ENCODE measurements around the gene NPAS2.

NPAS2 gene

DNA sequence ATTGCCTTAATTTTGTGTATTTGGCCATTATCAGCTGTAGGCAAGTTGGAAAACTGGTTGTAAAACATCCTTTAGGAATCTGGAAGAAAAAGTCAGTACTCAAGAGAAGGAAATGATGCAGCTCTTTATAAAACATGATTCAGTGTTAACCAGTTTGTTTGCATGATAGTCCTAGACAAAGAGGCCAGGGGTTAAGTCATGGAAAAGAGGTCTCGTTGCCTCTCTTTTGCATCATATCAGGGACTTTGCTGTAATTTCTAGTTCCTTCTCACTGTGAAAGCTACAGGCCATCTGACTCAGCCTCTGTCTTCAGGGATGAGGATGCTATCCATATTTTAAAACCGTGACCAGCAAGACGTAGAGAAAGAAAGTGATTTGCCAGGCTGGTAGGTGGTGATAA, 38.0 kb downstream of the NPAS2 start:
- no peak for DNase-seq

DNA sequence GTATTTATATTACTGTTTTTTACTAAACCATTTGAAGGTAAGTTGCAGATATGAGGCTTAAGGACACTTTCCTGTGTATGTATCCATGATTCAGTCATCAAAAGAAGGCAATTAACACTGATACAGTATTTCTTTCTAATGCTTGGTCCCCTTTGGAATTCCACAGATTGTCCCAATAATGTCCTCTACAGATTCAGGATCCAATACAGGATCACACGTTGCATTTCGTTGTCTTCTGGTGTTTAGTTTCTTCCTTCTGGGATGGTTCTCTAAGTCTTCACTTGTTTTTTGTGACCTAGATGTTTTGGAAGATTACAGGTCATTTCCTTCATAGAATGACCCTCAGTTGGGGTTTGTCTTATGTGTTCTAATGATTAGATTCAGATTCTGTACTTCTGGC, 40.0 kb downstream of the NPAS2 start:
- DNase-seq = no peak

GRCh38 chr2:100861340-100861739, 41.4 kb downstream of the NPAS2 start:
- no peak for DNase-seq

DNA sequence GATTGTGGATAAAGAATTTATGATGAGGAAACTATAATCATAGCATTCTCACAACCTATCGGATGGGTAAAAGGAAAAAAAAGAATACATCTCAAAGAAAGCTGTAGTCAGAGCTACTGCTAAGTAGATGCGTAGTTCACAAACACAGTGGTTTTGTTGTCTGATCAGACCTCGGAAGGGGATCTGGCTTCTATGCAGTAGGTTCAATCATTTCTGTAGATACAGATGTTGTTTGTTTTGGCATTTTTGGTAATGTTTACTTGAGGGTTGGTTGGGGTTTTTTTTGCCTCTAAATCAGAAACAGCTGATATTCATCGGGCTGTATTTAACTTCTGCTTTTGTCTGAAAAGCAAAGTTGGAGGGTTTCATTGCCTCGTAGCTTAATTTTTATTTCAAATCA, 42.1 kb downstream of the NPAS2 start:
- DNase-seq = no peak

DNA sequence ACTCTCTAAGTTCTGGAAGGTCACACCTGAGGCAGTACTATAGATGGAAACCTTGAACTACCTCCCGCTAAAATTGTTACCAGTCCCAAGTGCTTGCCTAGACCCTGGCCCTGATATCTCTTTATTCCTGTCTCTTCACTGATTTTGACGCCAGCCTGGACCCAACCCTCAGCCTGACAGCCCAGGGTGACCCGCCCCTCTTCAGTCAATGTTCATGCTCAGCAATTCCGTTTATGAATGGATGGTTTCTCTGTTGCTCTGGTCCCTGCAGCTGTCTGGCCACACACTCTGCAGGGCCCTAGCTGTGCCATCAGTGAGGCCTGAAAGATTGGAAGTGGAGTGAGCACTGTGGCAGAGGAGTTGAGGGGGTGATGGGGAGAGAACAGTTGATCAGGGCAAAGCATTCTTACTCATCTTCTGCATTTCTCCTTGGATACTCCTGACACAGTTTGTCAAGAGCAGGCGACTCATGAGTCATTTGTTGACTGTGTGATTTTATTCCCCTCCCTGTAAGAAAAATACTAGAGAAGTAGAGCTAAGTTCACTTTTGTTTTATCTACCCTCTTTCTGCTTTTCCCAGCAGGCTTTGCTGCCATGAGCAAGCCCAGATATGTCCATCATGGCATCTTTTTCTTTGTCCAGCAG, 46.0 kb downstream of the NPAS2 start:
- DNase-seq = no peak

- DNase-seq = no peak
Observed at GRCh38 chr2:100868083-100868482, 48.1 kb downstream of the NPAS2 start.

DNA sequence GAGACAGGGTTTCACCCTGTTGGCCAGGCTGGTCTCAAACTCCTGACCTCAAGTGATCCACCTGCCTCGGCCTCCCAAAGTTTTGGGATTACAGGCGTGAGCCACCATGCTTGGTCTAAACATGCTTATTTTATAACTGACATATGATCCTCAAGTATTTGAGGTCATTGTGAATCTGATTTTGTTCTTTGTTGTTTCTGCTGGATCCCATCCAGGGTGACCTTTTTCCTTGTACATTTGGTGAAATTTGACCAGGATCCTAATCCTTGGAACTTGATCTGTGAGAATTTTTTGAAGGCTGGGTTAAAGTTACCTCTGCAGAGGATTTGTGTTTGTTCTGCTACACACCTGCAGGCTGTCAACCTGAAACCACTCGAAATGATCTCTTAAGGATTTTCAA, 49.2 kb downstream of the NPAS2 start:
- DNase-seq = no peak

GRCh38 chr2:100870652-100871531, 51.0 kb downstream of the NPAS2 start:
- no peak for DNase-seq

DNA sequence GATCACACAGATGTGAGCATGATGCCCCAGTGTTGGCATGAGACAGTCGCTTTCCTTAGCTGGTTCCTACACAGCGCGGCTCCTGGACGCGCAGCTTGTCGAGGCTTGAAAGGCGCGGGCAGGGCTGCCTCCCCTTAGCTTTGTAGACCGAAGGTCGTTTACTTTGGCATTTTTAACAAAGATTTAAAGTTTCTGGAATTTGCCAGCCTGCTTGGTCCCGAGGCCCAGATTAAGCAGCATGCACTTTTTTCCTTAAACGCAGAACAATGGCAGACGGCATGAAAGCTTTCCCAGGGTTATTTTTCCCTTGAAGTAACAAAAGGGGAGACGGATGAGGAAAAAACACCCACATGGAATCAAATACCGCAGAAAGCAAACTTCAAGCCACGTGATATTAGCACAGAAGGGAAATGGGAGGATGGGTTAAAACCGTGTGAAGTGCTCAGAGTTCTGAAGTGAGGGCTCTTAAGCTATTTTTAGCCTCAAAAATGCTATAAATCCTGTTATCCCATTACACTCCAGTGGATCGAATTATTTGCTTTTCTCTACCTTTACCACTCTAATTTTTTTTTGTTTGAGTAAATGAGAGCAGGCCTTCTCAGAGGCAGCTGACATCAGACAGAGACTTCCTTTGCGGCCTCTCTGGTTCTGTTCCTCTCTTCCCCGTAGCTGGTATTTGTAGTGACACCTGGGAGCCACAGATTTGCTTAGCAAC, 55.7 kb downstream of the NPAS2 start:
- DNase-seq = no peak

DNA sequence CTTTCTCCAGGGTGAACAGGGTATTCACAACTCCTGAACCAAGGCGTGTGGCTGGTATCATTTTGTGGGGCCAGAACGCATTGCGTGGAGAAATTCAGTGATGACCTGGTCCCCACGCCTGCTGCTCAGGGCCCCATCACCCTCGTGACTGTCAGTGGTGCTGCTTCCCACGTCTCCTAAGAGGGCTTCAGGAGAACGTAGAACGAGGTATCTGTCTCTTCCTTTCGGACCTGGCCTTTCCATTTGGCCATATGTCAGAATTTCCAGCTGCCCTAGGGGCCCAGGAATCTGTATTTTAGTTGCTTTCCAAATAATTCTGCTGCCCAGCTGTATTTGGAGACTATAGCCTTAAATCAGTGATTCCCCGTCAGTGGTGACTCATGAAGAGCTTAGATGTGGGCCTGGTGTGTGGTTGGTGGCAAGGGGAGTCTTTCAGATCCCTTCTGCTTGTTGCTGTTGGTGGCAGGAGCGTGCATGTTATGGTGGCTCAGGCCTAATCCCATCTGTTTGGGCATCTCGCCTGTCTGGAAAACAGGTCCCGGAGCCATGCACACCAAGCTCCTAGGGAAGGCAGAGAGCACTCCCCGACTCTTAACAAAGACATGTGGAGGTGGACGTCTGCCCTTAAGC, 56.4 kb downstream of the NPAS2 start:
- no peak for DNase-seq

DNA sequence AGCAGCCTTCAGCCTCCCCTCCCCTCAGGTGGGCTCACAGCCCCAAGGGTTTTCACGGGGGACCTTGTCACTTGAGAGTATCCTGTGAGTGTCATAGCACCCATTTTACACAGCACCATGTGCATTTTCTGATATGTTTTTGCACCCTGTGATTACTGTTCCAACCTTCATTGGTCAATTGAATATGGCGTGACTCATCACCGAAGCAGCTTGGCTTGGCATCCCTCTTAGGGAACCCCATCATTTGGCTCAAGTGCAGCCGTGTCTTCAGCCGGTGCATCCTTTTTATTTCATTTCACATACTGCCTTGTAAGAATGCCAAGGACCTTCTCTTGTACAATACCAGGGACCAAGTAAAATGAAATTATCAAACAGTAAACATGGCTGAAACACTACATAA, 57.6 kb downstream of the NPAS2 start:
- DNase-seq = no peak

DNA sequence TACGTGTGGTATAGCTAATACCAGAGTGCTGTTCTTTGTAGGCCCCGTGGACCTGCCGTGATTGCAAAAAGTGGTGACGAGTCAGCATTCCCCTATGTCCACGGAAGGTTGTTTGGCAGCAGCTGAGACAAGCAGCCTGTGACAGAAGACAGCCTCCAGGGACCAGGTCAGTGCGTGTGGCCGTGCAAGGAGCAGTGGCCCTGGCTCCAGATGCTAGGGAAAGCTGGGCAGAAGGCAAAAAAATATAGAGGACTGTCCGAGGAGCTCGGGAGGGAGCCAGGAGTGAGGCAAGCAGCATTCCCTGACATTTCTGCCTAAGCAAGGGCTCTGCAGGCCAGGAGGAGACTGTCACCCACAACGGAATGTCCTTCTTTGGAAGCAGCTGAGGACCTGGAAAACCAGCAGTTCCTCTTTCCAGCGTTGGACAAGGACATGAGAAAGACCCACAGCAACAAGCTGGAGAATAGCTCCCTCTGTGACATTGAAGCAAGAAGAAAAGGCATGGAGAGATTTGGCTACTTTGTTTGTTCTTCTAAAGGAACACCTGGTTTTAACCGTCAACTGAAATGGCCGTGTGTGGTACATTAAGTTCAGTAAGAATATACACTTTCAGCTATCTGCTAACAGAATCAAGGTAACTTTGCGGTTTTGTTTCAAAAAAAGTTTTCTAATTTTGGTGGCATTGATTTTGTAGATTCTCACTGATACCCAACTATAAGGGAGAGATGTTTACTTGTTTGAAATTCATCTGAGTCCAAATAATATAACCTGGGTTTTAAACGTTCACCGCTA, 58.3 kb downstream of the NPAS2 start:
- DNase-seq = no peak

- no peak for DNase-seq
Observed at GRCh38 chr2:100879296-100879695, 59.4 kb downstream of the NPAS2 start.

DNA sequence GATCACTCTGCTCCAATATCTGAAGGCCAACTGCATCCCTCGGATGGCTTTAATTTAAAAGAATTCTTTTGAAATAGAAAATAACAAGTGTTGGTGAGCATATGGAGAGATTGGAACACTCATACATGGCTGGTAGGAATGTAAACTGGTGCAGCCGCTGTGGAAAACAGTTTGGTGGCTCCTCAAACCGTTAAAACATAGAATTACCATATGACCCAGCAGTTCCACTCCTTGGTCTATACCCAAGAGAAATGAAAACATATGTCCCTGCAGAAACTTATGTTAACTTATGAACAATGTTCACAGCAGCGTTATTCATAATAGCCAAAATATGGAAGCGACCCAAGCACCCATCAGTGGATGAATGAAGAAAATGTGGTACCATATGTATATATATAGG, 60.1 kb downstream of the NPAS2 start:
- no peak for DNase-seq

GRCh38 chr2:100880730-100881129, 60.8 kb downstream of the NPAS2 start:
- no peak for DNase-seq

DNA sequence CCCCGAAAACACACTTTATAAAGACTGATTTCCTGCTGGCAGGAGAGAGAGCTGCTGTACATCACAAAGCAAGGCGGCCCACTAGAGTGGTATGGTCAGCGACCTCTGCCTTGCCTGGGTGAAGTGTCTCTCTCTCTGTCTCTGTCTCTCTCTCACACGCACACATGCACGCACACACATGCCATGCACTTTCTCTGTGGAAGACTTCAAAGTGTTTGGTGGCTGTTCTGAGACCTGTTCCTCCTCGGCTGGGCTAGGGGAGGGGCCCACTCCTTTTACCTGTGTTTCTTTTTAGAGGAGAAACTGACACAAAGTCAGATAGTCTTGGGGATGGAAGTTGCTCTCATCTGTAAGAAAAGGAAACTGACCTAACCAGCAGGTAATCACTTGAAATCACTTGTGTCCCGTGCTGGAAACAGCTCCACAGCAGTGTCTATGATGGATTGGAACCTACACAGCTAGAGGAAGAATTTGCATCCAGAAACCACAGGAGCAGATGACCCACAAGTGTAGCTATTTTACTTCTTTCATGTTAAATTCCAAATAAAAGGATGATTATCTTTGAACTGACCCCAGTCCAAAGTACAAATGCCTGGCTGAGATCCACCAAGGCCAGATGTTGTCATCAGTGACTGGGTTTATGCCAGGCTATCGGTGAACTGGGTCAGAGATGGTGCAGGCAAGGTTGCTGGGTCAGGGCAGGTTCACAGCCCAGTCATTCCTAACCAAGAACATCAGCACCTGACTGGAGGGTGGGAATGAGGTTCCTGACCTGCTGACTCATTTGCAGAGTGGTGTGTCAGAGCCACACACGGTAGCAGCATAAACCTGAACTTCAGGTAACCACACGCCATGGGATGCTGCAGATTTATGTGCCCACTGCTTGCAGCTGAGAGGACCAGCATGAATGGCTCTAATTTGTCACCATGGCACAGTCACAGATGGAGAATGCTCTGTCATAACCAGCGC, 63.0 kb downstream of the NPAS2 start:
- no peak for DNase-seq

GRCh38 chr2:100884145-100884621, 64.2 kb downstream of the NPAS2 start:
- DNase-seq = no peak

DNA sequence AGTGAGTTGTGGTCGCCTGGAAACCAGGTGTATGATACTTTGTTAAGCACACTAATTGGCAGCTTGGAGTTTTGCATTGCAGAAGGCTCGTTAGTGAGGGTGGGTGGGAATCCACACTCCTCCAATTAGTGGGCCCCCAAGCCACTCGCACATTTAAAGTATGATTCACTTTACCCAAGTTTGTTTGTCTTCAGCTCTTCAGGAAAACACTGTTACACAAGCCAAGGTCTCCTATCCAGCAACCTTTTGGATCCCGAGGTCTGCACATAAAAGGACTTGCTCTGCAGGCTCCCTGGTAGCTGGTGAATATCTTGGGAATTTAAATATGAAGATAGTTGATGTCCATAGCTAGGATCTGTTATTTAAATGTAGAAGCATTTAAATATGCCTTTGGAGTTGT, 66.1 kb downstream of the NPAS2 start:
- DNase-seq = no peak

DNA sequence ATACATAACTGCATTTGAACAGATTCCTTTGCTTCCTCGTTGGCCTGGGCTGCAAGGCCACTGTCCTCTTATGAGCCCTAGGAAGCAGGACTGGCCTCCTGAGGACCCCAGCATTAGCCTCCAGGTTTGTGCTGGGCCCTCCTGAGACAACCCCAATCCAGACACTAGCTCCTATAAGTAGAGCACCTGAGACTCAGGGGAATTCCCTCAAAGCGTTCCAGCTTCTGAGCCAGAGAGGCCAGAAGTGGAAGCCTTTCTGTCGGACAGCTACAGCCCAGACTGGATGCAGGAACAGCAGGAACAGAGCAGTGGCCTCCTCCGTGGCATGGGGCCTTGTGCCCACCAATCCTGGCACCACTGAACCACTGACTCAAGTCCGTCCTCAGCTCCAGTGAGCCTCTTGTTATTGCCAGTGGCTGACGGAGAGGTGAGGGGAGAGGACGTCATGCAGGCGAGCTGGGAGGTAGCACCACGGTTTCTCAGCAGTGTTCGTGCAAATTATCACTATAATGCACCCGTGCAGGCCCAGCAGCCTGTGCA, 67.2 kb downstream of the NPAS2 start:
- no peak for DNase-seq

- no peak for DNase-seq
Observed at GRCh38 chr2:100887713-100888495, 68.0 kb downstream of the NPAS2 start.

All from activated CD4-positive, alpha-beta T cell treated with anti-CD3 and anti-CD28 coated beads for 1 hour (primary cell).